Measurements from ENCODE around the gene OR1I1. TPM values are rescaled to one million over a fixed set of nuclear protein-coding genes. Genes with fewer than 3 reads are reported as not detected.
"Not testable (repeated sequence)": the region's sequence is repeated elsewhere in the genome, so short reads cannot be mapped to it uniquely, and the experiment has no call there.

The OR1I1 gene
- total and polyA plus RNA-seq, 2 experiments from 2014 or later: not detected

- H3K79me2 ChIP-seq: no peaks in the 10 kb centered on the region
- H3K27me3 ChIP-seq: no peaks in the 10 kb centered on the region
- H3K4me1 ChIP-seq (ENCODE audit: insufficient read depth): no peaks in the 10 kb centered on the region
- H4K20me1 ChIP-seq (ENCODE audit: insufficient read depth, poor library complexity, severe bottlenecking): no peaks in the 10 kb centered on the region
- H2AFZ ChIP-seq: no peak overlapping the region
- H3K4me3 ChIP-seq: no peak overlapping the region
- H3K27ac ChIP-seq: no peak overlapping the region
- no peaks in the 10 kb centered on the region for H3K9me2 ChIP-seq (replicated peaks; ENCODE audit: insufficient read depth)
- no peaks in the 10 kb centered on the region for H3K36me3 ChIP-seq (replicated peaks; ENCODE audit: insufficient read depth, low read depth)
- TF ChIP-seq EZH2 (IDR thresholded peaks at IDR 0.05; ENCODE audit: borderline replicate concordance) (no peak), EZH2phosphoT487 (IDR thresholded peaks at IDR 0.05; ENCODE audit: low read depth, severe bottlenecking, unreplicated experiment) (no peak), CTCF (IDR thresholded peaks at IDR 0.05; ENCODE audit: poor library complexity) (no peak)
- H3K9me3 ChIP-seq (ENCODE audit: low read depth): no peaks in the 10 kb centered on the region
- no peak for DNase-seq (ENCODE audit: low spot score)
- WGBS (ENCODE audit: low lambda C conversion rate, missing lambda C conversion rate): 68% methylated on average over 2 of the region's 2 CpGs
- H3K4me2 ChIP-seq: no peak overlapping the region
Measured at GRCh38 chr19:15074371-15074770, 7.6 kb upstream of the OR1I1 start.

- H3K9me2 ChIP-seq (replicated peaks; ENCODE audit: insufficient read depth): no peaks in the 10 kb centered on the region
- no peak overlapping the region for H3K27ac ChIP-seq
- H3K79me2 ChIP-seq: no peaks in the 10 kb centered on the region
- H3K4me3 ChIP-seq: no peak overlapping the region
- no peak for DNase-seq (ENCODE audit: low spot score)
- TF ChIP-seq EZH2 (IDR thresholded peaks at IDR 0.05; ENCODE audit: borderline replicate concordance) (no peak), CTCF (IDR thresholded peaks at IDR 0.05; ENCODE audit: poor library complexity) (no peak), EZH2phosphoT487 (IDR thresholded peaks at IDR 0.05; ENCODE audit: low read depth, severe bottlenecking, unreplicated experiment) (no peak)
- H3K27me3 ChIP-seq: no peaks in the 10 kb centered on the region
- H3K9me3 ChIP-seq (ENCODE audit: low read depth): no peaks in the 10 kb centered on the region
- WGBS (ENCODE audit: low lambda C conversion rate, missing lambda C conversion rate): 82% methylated on average over 4 of the region's 4 CpGs
- H3K4me2 ChIP-seq: no peak overlapping the region
- H4K20me1 ChIP-seq (ENCODE audit: insufficient read depth, poor library complexity, severe bottlenecking): no peaks in the 10 kb centered on the region
- H3K4me1 ChIP-seq (ENCODE audit: insufficient read depth): no peaks in the 10 kb centered on the region
- H3K36me3 ChIP-seq (replicated peaks; ENCODE audit: insufficient read depth, low read depth): no peaks in the 10 kb centered on the region
- H2AFZ ChIP-seq: no peak overlapping the region
Measured at GRCh38 chr19:15075806-15076205, 6.2 kb upstream of the OR1I1 start.

GRCh38 chr19:15080002-15080401, 2.0 kb upstream of the OR1I1 start:
- H3K36me3 ChIP-seq (replicated peaks; ENCODE audit: insufficient read depth, low read depth); DNase-seq (ENCODE audit: low spot score); H4K20me1 ChIP-seq (ENCODE audit: insufficient read depth, poor library complexity, severe bottlenecking); H3K4me2 ChIP-seq; H3K27ac ChIP-seq; H3K4me3 ChIP-seq; H3K27me3 ChIP-seq; H3K79me2 ChIP-seq; H3K4me1 ChIP-seq (ENCODE audit: insufficient read depth); H3K9me3 ChIP-seq (ENCODE audit: low read depth); H3K9me2 ChIP-seq (replicated peaks; ENCODE audit: insufficient read depth); H2AFZ ChIP-seq: not testable (repeated sequence)
- WGBS (ENCODE audit: low lambda C conversion rate, missing lambda C conversion rate): 76% methylated on average over 4 of the region's 4 CpGs

GRCh38 chr19:15087182-15087581, 5.2 kb downstream of the OR1I1 start:
- DNase-seq (ENCODE audit: low spot score): no peak
- H3K36me3 ChIP-seq (replicated peaks; ENCODE audit: insufficient read depth, low read depth): no peaks in the 10 kb centered on the region
- no peaks in the 10 kb centered on the region for H3K4me1 ChIP-seq (ENCODE audit: insufficient read depth)
- peaks cover 29% of the 10 kb centered on the region for H3K27me3 ChIP-seq
- no peak overlapping the region for H3K4me3 ChIP-seq
- H3K9me2 ChIP-seq (replicated peaks; ENCODE audit: insufficient read depth): no peaks in the 10 kb centered on the region
- no peaks in the 10 kb centered on the region for H3K79me2 ChIP-seq
- TF ChIP-seq CTCF (IDR thresholded peaks at IDR 0.05; ENCODE audit: poor library complexity) (no peak), EZH2phosphoT487 (IDR thresholded peaks at IDR 0.05; ENCODE audit: low read depth, severe bottlenecking, unreplicated experiment) (no peak), EZH2 (IDR thresholded peaks at IDR 0.05; ENCODE audit: borderline replicate concordance) (no peak)
- H3K27ac ChIP-seq: no peak overlapping the region
- no peak overlapping the region for H2AFZ ChIP-seq
- WGBS (ENCODE audit: low lambda C conversion rate, missing lambda C conversion rate): 81% methylated on average over 11 of the region's 11 CpGs
- H4K20me1 ChIP-seq (ENCODE audit: insufficient read depth, poor library complexity, severe bottlenecking): no peaks in the 10 kb centered on the region
- no peaks in the 10 kb centered on the region for H3K9me3 ChIP-seq (ENCODE audit: low read depth)
- no peak overlapping the region for H3K4me2 ChIP-seq

All from hepatocyte (in vitro differentiated cells).